ENCODE measurements around the gene LPGAT1. TPM values are rescaled to one million over a fixed set of nuclear protein-coding genes. Genes with fewer than 3 reads are reported as not detected.

LPGAT1 gene
- total RNA-seq, 1 donor = 36.2 TPM

GRCh38 chr1:211742889-211743529 is 87.6 kb downstream of the LPGAT1 start:
- TF ChIP-seq CTCF (IDR thresholded peaks at IDR 0.05; ENCODE audit: insufficient read depth, low read length) = no peak
- H3K4me3 ChIP-seq (ENCODE audit: low read depth, low read length) = no peak overlapping the region
- no peak for DNase-seq (ENCODE audit: low read depth)

- TF ChIP-seq CTCF (IDR thresholded peaks at IDR 0.05; ENCODE audit: insufficient read depth, low read length) = no peak
- no peak for DNase-seq (ENCODE audit: low read depth)
- H3K4me3 ChIP-seq (ENCODE audit: low read depth, low read length) = no peak overlapping the region
Measured at GRCh38 chr1:211742272-211742671, 88.3 kb downstream of the LPGAT1 start.

GRCh38 chr1:211741788-211742187 is 88.8 kb downstream of the LPGAT1 start:
- peak; percentile 22 for DNase-seq (ENCODE audit: low read depth)
- no peak for TF ChIP-seq CTCF (IDR thresholded peaks at IDR 0.05; ENCODE audit: insufficient read depth, low read length)
- H3K4me3 ChIP-seq (ENCODE audit: low read depth, low read length) = no peak overlapping the region

- DNase-seq (ENCODE audit: low read depth) = no peak
- no peak for TF ChIP-seq CTCF (IDR thresholded peaks at IDR 0.05; ENCODE audit: insufficient read depth, low read length)
- no peak overlapping the region for H3K4me3 ChIP-seq (ENCODE audit: low read depth, low read length)
Measured at GRCh38 chr1:211741116-211741515, 89.4 kb downstream of the LPGAT1 start.

- TF ChIP-seq CTCF (IDR thresholded peaks at IDR 0.05; ENCODE audit: insufficient read depth, low read length) = no peak
- H3K4me3 ChIP-seq (ENCODE audit: low read depth, low read length) = no peak overlapping the region
- no peak for DNase-seq (ENCODE audit: low read depth)
Measured at GRCh38 chr1:211739671-211740411, 90.7 kb downstream of the LPGAT1 start.

GRCh38 chr1:211738691-211739301 is 91.8 kb downstream of the LPGAT1 start:
- no peak for DNase-seq (ENCODE audit: low read depth)
- H3K4me3 ChIP-seq (ENCODE audit: low read depth, low read length) = no peak overlapping the region
- TF ChIP-seq CTCF (IDR thresholded peaks at IDR 0.05; ENCODE audit: insufficient read depth, low read length) = no peak

Measured in fibroblast of the aortic adventitia (primary cell).